Astrocyte (in vitro differentiated cells and primary cell): Measurements from ENCODE around the gene SLC35G1. TPM values are rescaled to one million over a fixed set of nuclear protein-coding genes. Genes with fewer than 3 reads are reported as not detected.

ENCODE experiments used
- DNase-seq: peaks from one replicate; pipeline ENCODE4 v3.0.0-alpha.2; 2010; ENCODE audit warnings: low read depth
- FAIRE-seq: peaks from 2 replicates; lab custom pipeline; 2011; peaks lifted over from hg19 to GRCh38; lab: Jason Lieb, UNC
- H2AFZ ChIP-seq: 2 replicates; pipeline ENCODE4 v1.6.0; 2012; ENCODE audit warnings: low read depth, low read length, inconsistent platforms
- H3K27ac ChIP-seq: 2 replicates; pipeline ENCODE4 v1.5.1; 2011; ENCODE audit warnings: low read depth, low read length, inconsistent platforms
- H3K27me3 ChIP-seq: 2 replicates; pipeline ENCODE4 v1.6.0; 2011; ENCODE audit warnings: low read length, inconsistent platforms; ENCODE audit not compliant: insufficient read depth
- H3K36me3 ChIP-seq: 2 replicates; pipeline ENCODE4 v1.5.1; 2011; ENCODE audit warnings: low read length, inconsistent platforms; ENCODE audit not compliant: insufficient read depth
- H3K4me1 ChIP-seq: 2 replicates; pipeline ENCODE4 v1.5.1; 2011; ENCODE audit warnings: low read length, inconsistent platforms; ENCODE audit not compliant: insufficient read depth
- H3K4me2 ChIP-seq: 2 replicates; pipeline ENCODE4 v1.6.0; 2012; ENCODE audit warnings: low read length, inconsistent platforms
- H3K4me3 ChIP-seq: 2 replicates; pipeline ENCODE4 v1.5.1; 2011; ENCODE audit warnings: low read depth, mild to moderate bottlenecking, low read length, inconsistent platforms; ENCODE audit not compliant: insufficient read depth
- H3K79me2 ChIP-seq: 2 replicates; pipeline ENCODE4 v1.6.0; 2012; ENCODE audit warnings: mild to moderate bottlenecking, low read length, inconsistent platforms; ENCODE audit not compliant: insufficient read depth
- H3K9ac ChIP-seq: 2 replicates; pipeline ENCODE4 v1.6.0; 2012; ENCODE audit warnings: mild to moderate bottlenecking, low read length, inconsistent platforms
- H3K9me3 ChIP-seq: 2 replicates; pipeline ENCODE4 v1.5.1; 2012; ENCODE audit warnings: low read depth, mild to moderate bottlenecking, low read length, inconsistent platforms; ENCODE audit not compliant: insufficient read depth
- H4K20me1 ChIP-seq: 2 replicates; pipeline ENCODE4 v1.6.0; 2012; ENCODE audit warnings: low read length, inconsistent platforms; ENCODE audit not compliant: insufficient read depth
- H3K27ac Mint-ChIP-seq: one replicate; pipeline ENCODE4 v1.8.0; 2021; ENCODE audit warnings: mild to moderate bottlenecking, mixed read lengths; ENCODE audit not compliant: unreplicated experiment
- H3K27me3 Mint-ChIP-seq: one replicate; pipeline ENCODE4 v1.8.0; 2021; ENCODE audit warnings: low read depth, mixed read lengths; ENCODE audit not compliant: unreplicated experiment
- H3K36me3 Mint-ChIP-seq: one replicate; pipeline ENCODE4 v1.8.0; 2021; ENCODE audit warnings: low read depth, mixed read lengths; ENCODE audit not compliant: unreplicated experiment
- H3K4me1 Mint-ChIP-seq: one replicate; pipeline ENCODE4 v1.8.0; 2021; ENCODE audit warnings: low read depth, mixed read lengths; ENCODE audit not compliant: unreplicated experiment
- H3K4me3 Mint-ChIP-seq: one replicate; pipeline ENCODE4 v1.8.0; 2021; ENCODE audit warnings: mild to moderate bottlenecking, moderate library complexity, mixed read lengths; ENCODE audit not compliant: unreplicated experiment
- H3K9me3 Mint-ChIP-seq: one replicate; pipeline ENCODE4 v1.8.0; 2021; ENCODE audit warnings: mild to moderate bottlenecking, mixed read lengths; ENCODE audit not compliant: unreplicated experiment
- EZH2 ChIP-seq: IDR thresholded peaks from 2 replicates; pipeline ENCODE4 v1.6.1; 2012; ENCODE audit warnings: mild to moderate bottlenecking, low read length, inconsistent platforms; ENCODE audit not compliant: insufficient read depth
- total RNA-seq: library from RNA; stranded (reverse); gene quantifications from 2 replicates; pipeline ENCODE4 v1.2.1, GENCODE V29; 2021
- TF ChIP-seq, protein P1 (sequence below): IDR thresholded peaks from 2 replicates; pipeline ENCODE4 v1.5.1; 2011; ENCODE audit warnings: low read depth, mild to moderate bottlenecking, inconsistent platforms, low read length, moderate library complexity; ENCODE audit not compliant: insufficient read depth

Gene SLC35G1
- total RNA-seq, 1 donor from 2014 or later: 3.5 TPM

DNA sequence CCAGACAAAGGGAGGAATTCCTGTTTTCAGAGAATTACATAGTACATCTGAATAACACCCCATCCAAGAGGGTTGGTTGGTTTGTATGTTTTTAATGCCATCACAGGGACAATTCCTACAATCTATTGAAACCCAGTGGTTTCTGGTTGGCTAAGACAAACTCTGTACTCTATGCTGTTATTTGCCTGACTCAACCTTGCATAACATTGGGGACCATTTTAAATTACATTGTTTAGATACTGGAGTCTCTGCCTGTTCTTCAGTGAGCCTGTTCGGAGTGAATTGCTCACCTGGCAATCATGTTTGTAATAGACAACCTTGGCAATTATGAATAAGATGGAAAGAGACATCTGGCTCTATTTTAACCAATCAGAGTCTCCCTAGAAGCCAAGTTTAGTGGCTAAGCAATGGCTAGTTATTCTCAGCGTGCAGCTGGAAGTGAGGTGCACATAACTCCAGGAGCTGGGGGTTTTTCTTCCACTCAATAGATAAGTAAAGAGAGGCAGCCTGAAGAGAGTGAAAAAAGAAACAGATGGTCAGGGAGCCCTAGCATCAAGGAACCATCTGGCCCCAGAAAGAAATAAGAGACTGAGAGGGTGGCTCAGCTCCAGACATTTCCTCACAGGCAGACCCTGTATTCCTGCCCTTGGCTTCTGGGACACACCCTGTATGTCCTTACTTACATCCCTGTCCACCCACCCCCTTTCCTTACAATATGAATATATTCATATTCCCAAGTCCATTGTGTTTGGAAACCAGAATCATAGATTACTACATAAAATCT, 21.2 kb upstream of the SLC35G1 start:
- H3K36me3 ChIP-seq: no peaks in the 10 kb centered on the region
- FAIRE-seq (no peak), DNase-seq (no peak)
- no peaks in the 10 kb centered on the region for H3K9me3 Mint-ChIP-seq
- H4K20me1 ChIP-seq: no peaks in the 10 kb centered on the region
- no peaks in the 10 kb centered on the region for H3K9me3 ChIP-seq
- H3K4me1 Mint-ChIP-seq: peaks cover 9% of the 10 kb centered on the region
- no peak overlapping the region for H3K9ac ChIP-seq
- no peak overlapping the region for H2AFZ ChIP-seq
- H3K4me3 ChIP-seq: no peak overlapping the region
- H3K27me3 ChIP-seq: peaks cover 10% of the 10 kb centered on the region
- no peak overlapping the region for H3K4me2 ChIP-seq
- H3K79me2 ChIP-seq: no peaks in the 10 kb centered on the region
- no peak overlapping the region for H3K27ac Mint-ChIP-seq
- no peak overlapping the region for H3K27ac ChIP-seq
- H3K4me1 ChIP-seq: peaks cover 10% of the 10 kb centered on the region
- no peak overlapping the region for H3K4me3 Mint-ChIP-seq
- TF ChIP-seq, protein P1, sequence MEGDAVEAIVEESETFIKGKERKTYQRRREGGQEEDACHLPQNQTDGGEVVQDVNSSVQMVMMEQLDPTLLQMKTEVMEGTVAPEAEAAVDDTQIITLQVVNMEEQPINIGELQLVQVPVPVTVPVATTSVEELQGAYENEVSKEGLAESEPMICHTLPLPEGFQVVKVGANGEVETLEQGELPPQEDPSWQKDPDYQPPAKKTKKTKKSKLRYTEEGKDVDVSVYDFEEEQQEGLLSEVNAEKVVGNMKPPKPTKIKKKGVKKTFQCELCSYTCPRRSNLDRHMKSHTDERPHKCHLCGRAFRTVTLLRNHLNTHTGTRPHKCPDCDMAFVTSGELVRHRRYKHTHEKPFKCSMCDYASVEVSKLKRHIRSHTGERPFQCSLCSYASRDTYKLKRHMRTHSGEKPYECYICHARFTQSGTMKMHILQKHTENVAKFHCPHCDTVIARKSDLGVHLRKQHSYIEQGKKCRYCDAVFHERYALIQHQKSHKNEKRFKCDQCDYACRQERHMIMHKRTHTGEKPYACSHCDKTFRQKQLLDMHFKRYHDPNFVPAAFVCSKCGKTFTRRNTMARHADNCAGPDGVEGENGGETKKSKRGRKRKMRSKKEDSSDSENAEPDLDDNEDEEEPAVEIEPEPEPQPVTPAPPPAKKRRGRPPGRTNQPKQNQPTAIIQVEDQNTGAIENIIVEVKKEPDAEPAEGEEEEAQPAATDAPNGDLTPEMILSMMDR: no peak
- TF ChIP-seq EZH2: no peak
- peaks cover 4% of the 10 kb centered on the region for H3K27me3 Mint-ChIP-seq
- no peaks in the 10 kb centered on the region for H3K36me3 Mint-ChIP-seq

DNA sequence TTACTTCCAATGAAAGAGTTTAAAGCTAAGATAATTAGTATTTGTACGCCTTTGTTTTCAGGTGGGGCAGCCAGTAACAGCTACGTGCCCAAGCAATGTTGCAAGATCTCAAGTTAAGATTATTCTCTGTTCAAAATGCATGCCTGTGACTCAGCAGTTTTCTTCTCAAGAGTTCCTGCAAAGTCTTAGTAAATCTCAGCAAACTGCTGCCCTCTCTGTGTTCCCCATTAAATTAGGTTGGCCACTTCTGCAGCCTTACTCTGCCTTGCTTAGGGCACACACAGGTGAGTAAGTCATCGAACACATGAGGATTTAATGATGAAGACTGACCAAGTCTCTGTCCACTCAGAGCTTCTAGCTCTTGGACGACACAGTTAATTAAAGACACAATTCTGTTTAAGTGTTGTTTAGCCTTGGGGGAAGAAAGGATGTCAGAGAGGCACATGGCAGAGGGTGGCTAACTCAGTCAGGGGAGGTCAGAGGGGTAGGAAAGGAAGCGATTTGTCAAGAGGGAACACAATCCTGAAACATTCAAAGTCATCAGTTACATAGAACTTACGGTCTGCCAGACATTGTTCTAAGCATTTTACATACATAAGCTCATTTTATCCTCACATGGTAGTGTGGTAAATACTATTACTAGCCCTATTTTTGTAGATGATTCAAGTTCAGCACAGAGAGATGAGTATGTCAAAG, 20.2 kb upstream of the SLC35G1 start:
- peak overlapping the region; percentile 5 for H3K27ac Mint-ChIP-seq

More for the DNA sequence above, 20.2 kb upstream of the SLC35G1 start:
- Mint-ChIP-seq H3K4me1 (peaks cover 9% of the 10 kb centered on the region), H3K4me3 (no peak overlapping the region), H3K36me3 (no peaks in the 10 kb centered on the region), H3K27me3 (peaks cover 4% of the 10 kb centered on the region), H3K9me3 (no peaks in the 10 kb centered on the region)
- no peaks in the 10 kb centered on the region for H3K79me2 ChIP-seq
- H3K27ac ChIP-seq: no peak overlapping the region
- TF ChIP-seq EZH2: no peak
- TF ChIP-seq, protein P1: no peak
- no peak overlapping the region for H3K4me3 ChIP-seq
- H3K9me3 ChIP-seq: no peaks in the 10 kb centered on the region
- H2AFZ ChIP-seq: no peak overlapping the region
- no peak overlapping the region for H3K9ac ChIP-seq
- H3K4me1 ChIP-seq: peaks cover 10% of the 10 kb centered on the region
- no peak overlapping the region for H3K4me2 ChIP-seq
- H3K36me3 ChIP-seq: no peaks in the 10 kb centered on the region
- H4K20me1 ChIP-seq: no peaks in the 10 kb centered on the region
- DNase-seq (peak; percentile 59), FAIRE-seq (no peak)
- H3K27me3 ChIP-seq: peaks cover 5% of the 10 kb centered on the region
